Activated naive CD4-positive, alpha-beta T cell treated with anti-CD3 and anti-CD28 coated beads, Interleukin-2, amount 50 U/mL, for 16 hours (primary cell): ENCODE data around the gene ZFP69B.
A peak's percentile ranks its signal among the peaks of the same experiment; 100 is the strongest.

ENCODE experiments used
- DNase-seq: peaks from one replicate; pipeline ENCODE4 v3.0.0-alpha.2; 2020

ZFP69B gene

GRCh38 chr1:40449684-40450494 lies at the start of gene ZFP69B:
Gene ZFP69B (plus strand): TSS chr1:40450476. CDS start chr1:40450962, 486 bp downstream.
- peak; percentile 87 for DNase-seq

DNA sequence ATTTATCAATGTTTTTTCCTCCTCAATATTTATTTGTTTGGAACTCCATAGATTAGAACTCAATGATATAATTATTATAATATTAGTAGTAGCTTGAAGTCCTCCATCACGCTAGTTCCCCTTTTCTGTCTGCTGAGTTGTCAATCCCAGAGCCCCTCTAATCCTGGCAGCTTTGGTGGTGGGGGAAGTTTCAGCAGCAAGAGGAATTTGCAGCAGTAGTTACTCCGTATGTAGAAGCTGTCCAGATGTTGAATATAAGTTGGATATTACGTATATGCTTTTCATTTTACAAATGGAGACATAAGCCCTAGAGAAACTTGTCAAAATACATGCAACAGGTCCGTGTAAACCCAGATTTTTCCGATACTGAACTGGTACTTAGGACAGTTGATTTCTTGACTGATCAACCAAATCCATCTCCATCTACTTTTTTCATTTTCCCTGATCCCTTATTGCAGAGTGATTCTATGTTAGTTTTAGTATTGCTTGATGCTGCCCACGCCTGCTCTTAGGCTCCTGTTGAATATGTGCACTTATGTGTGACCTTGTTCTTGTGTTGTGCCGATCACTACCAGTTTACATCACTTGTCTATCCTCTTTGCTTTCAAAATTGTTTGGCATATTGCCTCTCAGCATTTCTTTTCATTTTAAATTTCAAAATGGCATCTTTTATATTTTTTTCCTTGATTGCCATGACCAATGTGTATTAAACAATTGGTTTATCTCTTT lies 48.6 kb upstream of the ZFP69B start:
- DNase-seq, result no peak

DNA sequence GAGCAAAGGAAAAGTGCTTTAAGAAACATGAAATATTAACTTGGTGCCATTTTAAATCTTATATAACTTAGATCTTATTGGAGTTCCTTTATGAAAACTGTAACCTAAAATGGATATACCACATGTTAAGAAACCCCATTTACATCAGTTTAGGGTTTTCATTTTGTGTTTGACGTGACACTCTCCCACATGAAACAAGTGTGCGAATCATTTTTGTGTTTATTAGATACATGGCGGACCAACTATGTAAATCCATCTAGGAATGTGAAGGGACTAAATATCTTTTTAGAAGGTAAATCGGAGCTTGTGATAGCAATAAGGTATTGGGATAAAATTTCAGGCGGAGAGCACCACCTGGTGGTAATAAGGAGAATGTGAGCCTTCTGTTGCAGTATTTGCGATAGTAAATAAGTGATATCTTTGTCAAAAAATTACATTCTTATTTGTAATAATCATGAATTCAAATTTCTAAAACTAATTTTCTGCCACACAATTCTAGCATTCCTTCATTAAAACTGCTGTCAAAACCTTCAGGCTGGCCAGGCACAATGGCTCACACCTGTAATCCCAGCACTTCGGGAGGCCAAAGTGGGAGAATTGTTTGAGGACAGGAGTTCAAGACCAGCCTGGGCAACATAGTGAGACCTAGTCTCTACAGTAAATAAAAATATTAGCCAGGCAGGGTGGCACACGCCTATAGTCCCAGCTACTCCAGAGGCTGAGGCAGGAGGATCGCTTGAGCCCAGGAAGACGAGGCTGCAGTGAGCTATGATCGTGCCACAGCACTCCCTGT lies 45.4 kb upstream of the ZFP69B start:
- peak; percentile 32 for DNase-seq

GRCh38 chr1:40405812-40406211 lies 44.5 kb upstream of the ZFP69B start:
- DNase-seq, result no peak

DNA sequence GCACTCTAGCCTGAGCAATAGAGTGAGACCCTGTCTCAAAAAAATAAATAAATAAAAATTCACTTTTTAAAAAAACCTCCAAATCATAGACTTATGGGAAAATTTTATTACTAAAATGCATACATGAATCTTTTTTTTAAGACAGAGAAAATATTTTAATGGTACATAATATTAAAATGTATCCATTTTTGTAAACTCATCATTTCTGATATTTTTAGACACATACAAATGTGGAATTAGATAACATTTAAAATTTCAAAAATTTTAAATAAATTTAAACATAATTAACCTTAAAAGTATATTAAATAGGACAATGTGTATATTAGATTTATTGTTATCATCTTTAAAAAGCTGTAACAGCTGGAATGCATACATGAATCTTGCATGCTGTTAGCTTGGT lies 42.8 kb upstream of the ZFP69B start:
- DNase-seq, result no peak

DNA sequence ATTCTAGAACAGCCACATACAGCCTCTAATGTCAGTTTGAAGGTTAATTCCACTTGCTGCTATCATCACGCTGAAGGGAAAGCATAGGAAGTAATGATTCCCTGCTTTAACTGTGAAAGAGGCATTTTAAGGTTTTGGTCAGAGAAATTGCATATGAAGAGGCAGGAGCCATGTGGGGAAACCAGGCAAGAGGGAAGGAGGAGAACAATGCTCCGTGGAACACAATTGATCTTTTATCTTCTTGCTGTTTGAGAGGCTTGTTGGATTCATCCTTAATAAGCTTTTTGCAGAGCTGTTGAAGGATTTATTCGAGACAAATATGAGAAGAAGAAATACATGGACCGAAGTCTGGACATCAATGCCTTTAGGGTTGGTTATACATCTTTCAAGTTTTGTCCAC lies 40.8 kb upstream of the ZFP69B start:
- no peak for DNase-seq

DNA sequence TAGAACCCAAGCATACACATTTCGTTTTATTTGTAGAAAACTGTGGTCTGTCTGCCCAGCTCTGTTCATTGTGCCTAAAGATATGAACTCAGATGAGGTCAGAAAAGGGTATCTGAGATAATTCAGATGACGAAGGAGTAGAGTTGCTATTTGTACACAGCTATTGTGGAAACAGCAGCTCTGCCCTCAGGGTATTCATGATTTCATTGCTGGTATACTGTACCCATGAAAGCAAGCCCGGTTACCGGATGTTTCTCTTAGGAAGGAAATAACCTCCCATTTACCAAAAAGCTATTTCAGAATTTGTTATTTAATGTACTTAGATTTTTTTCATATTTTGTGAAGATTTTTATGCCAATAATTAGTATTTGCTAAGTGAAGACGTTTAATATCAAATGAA lies 39.0 kb upstream of the ZFP69B start:
- no peak for DNase-seq

- DNase-seq, result no peak
Measured at GRCh38 chr1:40411843-40412242, 38.4 kb upstream of the ZFP69B start.

DNA sequence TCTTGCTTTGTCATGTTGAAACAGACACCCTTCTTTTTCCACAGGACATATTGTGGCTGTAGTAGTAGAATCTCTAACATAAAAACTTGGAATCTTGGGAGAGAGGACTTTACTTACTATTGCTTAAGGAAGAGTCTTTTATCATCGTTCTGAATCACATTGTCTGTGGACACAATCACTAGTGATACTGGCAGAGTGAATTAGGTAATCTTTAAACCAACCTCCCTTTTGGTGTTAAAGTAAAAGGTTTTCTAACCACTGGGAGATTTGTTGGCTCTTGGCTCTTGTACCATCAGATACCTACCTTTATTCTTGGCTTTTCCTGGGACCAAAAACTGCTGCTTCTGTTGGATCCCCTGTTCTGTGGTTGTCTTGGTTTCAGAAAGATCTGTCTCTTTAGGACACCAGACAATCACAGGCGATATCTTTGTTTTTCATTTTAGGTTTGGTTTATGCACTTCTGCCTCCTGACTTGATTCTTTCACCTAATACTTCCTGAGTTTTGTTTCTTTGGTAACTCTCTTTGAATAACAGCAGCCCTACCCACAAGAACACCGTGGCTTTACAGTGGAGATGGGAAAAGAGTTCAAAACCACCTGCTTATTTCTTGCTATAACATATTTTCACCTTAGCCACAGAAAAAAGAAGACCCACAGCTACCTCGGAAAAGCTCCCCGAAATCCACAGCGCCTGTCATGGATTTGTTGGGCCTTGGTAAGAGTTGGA lies 36.6 kb upstream of the ZFP69B start:
- no peak for DNase-seq

DNA sequence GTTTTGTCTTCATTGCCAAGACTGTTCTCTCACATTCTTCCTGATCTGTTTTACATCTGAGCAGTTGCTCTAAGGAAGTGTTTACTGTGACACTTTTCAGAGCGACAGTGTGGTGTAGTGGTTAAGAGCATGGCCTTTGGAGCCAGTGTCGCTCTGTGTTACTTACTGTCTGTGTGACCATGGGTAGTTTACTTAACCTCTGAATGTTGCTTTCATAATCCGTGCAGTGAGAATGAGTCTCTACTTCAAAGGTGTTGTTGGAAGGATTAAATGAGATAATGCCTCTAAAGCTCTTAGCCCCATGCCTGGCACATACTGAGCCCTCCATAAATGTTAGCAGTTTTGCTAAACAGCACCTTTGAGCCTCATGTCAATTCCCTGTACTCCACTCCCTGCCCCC lies 35.9 kb upstream of the ZFP69B start:
- no peak for DNase-seq

DNA sequence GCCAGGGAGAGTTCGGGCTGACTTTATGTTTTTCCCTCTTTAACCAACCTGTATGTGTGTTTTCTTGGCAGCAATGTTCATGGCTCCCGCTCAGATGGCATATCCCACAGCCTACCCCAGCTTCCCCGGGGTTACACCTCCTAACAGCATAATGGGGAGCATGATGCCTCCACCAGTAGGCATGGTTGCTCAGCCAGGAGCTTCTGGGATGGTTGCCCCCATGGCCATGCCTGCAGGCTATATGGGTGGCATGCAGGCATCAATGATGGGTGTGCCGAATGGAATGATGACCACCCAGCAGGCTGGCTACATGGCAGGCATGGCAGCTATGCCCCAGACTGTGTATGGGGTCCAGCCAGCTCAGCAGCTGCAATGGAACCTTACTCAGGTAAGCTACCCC lies 33.6 kb upstream of the ZFP69B start:
- DNase-seq, result no peak

GRCh38 chr1:40421431-40422384 lies 28.6 kb upstream of the ZFP69B start:
- no peak for DNase-seq

DNA sequence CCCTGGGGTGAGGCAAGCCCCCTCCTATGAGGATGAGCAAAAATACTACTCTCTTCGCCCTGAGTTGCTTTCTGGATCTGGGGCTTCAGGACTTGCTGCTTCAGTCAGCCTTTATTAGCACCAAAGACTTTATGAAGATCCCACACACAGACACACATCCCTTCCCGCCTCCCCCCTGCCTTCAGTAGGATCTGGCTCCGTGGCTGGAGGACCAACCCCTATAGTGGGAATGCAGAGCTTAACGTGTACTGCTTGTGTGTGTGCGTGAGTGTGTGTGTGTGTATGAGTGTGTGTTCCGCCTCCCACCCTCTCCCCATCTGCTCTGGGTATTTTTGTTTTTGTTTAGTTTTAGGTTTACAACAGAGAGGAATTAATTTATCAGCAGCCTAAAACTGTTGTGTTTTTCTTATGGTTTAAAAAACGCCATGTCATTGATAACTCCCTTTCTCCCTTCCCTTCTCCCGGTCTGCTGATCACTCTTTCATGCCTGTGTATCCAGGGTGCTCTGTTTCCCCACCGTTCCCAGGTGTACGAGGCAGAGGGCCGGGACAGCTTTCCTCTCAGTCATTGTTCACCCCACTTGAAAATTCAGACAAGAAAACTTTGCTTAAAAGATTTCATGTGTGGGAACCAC lies 27.5 kb upstream of the ZFP69B start:
- DNase-seq, result no peak

- DNase-seq, result no peak
Measured at GRCh38 chr1:40423264-40423642, 27.0 kb upstream of the ZFP69B start.

GRCh38 chr1:40423951-40424618 lies 26.2 kb upstream of the ZFP69B start:
- DNase-seq, result no peak

DNA sequence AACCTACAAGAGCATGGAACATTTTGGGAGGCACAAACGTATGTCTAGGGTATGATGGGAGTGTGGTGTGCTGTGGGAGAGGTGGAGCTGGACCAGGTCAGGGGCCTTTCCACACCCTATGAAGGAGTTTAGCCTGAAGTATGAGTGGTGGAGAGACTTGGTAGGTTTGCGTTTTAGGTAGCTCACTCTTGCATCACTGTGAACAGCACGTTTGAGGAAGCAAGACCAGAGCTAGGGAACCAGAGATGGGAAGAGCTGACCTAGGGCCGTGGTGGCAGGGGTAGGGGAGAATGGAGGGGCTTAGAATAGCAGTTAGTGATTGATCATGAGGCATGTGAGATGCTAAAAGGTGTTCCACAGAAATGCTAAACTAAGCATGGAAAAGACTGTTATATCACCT lies 25.1 kb upstream of the ZFP69B start:
- no peak for DNase-seq

- no peak for DNase-seq
Measured at GRCh38 chr1:40431385-40431784, 18.9 kb upstream of the ZFP69B start.

DNA sequence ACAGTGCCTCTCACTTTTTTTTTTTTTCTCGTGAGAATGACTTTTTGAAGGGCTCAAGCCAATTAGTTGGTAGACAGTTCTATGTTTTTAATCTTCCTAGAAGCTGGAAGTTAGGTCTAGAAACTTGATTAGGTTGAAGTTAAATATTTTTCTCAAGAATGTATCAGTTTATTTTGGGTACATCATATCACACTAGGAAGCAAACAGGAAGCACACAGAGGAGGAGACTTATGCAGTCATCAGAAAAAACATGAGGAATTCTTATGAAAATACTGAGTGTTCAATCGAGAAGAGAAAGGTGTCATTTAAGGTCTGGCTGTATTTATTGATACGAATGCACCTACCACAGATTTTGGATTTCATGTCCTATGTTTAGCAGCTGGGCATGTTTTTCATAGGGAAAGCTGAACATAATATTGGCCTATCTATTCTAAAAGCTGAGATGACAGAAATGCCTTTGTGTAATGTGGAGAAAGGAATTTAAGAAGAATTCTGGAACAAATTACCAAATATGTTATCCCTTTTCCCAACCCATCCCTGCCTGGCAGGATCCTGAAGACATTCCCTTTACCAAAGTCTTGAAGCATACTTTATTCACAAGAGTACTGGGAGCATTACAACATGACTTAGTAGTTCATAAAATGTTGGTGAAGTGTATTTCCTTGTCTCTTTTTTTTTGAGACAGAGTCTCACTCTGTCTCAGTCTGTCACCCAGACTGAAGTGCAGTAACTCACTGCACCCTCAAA lies 17.5 kb upstream of the ZFP69B start:
- DNase-seq, result no peak

DNA sequence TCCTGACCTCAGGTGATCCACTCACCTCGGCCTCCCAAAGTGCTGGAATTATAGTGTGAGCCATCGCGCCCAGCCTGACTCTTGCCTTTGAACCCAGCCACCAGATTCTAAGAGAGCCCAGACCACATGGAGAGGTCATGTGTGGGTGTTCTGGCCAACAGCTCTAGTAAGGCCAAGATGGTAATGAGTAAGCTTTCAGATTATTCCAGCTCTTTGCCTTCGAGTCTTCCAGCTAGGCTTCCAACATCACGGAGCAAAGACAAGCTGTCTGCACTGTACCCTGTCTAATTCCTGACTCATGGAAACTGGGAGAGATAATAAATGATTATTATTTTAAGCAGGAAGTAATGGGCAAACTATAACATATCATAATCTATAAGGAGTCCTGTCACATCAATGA lies 14.8 kb upstream of the ZFP69B start:
- DNase-seq, result no peak

GRCh38 chr1:40435876-40436275 lies 14.4 kb upstream of the ZFP69B start:
- no peak for DNase-seq
